K562 (cell line): ENCODE measurements around the gene CDC42EP1.

Source experiments
- GTF2F1 ChIP-seq: IDR thresholded peaks from 2 replicates; pipeline ENCODE4 v1.6.1; 2011; ENCODE audit warnings: low read depth, low read length, improper control_type of control experiment
- NFYB ChIP-seq: IDR thresholded peaks from 2 replicates; pipeline ENCODE4 v1.6.1; 2011; ENCODE audit warnings: mild to moderate bottlenecking, moderate library complexity; ENCODE audit not compliant: insufficient read length; ENCODE audit errors: extremely low read depth
- ZSCAN32 ChIP-seq: fragments of 450-650 bp; formaldehyde crosslinking; IDR thresholded peaks from 2 replicates; pipeline ENCODE4 v1.4.0; 2020; ENCODE audit warnings: mild to moderate bottlenecking, moderate library complexity
- TF ChIP-seq, protein P1 (sequence below): sonication (generic); formaldehyde crosslinking; IDR thresholded peaks from 2 replicates; pipeline ENCODE4 v1.8.1; 2022; ENCODE audit warnings: missing genetic modification reagents

GRCh38 chr22:37599153-37599552, 38.9 kb downstream of the CDC42EP1 start:
- TF ChIP-seq NFYB, result no peak
- TF ChIP-seq ZSCAN32 (CRISPR knock-in tag), result no peak
- TF ChIP-seq GTF2F1, result no peak
- TF ChIP-seq, protein P1, sequence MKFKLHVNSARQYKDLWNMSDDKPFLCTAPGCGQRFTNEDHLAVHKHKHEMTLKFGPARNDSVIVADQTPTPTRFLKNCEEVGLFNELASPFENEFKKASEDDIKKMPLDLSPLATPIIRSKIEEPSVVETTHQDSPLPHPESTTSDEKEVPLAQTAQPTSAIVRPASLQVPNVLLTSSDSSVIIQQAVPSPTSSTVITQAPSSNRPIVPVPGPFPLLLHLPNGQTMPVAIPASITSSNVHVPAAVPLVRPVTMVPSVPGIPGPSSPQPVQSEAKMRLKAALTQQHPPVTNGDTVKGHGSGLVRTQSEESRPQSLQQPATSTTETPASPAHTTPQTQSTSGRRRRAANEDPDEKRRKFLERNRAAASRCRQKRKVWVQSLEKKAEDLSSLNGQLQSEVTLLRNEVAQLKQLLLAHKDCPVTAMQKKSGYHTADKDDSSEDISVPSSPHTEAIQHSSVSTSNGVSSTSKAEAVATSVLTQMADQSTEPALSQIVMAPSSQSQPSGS, result no peak
